NCI-H128 (cell line): ENCODE results near the gene ATXN1.

Experiments
- DNase-seq: peaks from one replicate; lab custom pipeline; 2025; ENCODE audit not compliant: unreplicated experiment; lab: John Stamatoyannopoulos, UW

ATXN1 gene

GRCh38 chr6:16747232-16748024, 13.8 kb downstream of the ATXN1 start:
- no peak for DNase-seq

- no peak for DNase-seq
Measured at GRCh38 chr6:16746812-16747211, 14.4 kb downstream of the ATXN1 start.

DNA sequence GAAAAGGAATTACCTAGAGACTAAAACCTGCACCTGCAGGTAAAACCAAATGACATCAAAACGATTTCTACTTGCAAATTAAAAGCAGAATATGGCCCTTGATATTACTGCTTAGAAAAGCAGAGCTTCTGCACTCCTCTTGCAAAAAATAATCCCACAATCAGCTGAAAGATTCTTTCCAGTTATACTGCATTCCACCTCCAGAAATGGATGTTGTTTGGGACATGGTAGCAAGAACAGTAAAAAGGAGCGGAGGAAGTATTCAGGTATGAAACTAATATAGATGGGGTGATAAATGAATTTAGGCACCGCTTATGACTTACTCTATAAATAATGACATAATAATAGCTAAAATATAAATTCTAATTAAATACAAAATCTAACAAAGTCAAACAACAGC, 14.9 kb downstream of the ATXN1 start:
- no peak for DNase-seq

DNA sequence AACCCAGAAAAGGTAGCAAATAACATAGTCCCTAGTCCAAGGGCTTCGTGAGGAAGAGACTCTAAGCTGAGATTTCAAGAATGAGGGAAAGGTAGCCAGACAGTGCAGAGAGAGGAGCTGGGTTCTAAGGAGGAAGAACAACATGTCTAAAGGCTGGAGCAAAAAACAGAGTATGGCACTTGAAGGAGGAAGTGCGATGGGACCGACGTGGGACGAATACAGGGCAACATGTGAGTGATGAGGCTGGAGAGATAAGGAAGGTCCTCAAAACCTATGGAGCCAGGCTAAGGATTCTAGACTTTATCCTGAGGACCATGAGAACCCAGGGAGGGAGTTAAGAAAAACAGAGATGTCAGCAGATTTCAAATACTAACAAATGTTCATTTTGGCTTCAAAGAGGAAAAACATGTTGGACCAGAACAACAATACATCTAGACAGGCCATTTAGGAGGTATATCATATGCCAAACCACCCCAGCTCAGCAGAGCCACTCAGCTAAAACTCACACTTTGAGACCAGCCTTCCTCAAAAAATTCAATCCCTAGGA, 17.5 kb downstream of the ATXN1 start:
- DNase-seq, result no peak

- no peak for DNase-seq
Measured at GRCh38 chr6:16742116-16742515, 19.1 kb downstream of the ATXN1 start.

GRCh38 chr6:16741112-16742016, 19.9 kb downstream of the ATXN1 start:
- DNase-seq, result no peak

DNA sequence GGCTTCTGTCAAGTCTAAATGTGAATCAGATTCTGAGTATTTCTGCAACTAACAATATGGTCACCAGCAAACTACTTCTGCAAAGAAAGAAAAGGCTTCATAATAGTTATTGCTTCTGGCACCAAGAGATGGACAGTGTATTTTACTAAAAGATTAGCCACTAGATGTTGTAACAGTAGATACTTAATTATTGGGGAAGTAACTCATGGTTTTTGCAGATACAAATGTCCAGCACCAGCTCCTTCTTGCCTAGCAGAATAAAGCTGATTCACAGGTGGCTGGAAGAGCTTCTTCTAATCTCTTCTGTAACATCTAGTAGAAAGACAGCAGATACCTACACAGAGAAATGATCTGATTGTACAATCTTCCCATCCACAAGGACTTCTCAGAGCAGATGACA, 21.2 kb downstream of the ATXN1 start:
- DNase-seq, result no peak

- DNase-seq, result no peak
Measured at GRCh38 chr6:16739329-16739801, 21.9 kb downstream of the ATXN1 start.

- DNase-seq, result no peak
Measured at GRCh38 chr6:16737925-16738324, 23.3 kb downstream of the ATXN1 start.

DNA sequence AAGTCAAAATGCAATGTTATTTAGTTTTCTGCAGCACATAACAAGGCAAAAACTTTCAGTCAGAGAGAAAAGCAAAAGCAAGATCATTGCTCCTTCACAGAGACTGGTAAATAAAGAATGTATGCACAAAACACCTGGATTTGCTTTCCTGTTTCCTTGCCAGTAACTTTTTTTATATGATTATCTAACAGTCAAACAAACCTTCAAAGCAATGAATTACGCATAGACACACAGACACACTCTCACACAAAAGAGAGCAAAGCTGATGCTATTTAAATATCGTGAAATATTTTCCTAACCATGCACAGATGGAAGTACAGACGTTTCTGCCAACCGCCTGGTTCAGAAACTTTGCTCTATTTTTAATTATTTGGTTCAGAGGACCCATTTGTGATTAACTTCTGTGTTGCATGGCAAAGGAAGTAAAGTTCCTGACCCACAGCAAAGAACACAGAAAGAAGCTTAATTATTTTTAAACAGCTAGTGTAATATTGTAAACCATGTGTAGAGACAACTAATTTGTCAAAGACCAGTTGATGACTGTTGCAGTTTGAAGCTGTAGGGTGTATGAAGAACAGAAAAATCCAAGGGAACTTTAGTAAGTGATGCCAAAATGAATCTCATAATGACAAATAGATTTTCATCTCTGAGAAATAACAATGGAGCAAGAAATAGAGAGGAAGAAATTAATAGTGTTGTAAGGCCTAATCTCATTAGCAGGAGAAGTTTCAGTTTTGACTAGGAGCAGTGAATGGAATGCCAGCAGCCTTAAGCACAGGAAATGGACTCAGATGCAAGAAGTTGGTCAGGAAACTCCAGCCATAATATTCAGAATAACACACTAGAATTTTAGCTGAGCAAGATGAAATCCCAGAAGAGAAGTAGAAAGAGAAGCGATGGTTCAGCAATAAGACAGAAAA, 24.1 kb downstream of the ATXN1 start:
- no peak for DNase-seq

- DNase-seq, result no peak
Measured at GRCh38 chr6:16735014-16735413, 26.2 kb downstream of the ATXN1 start.

GRCh38 chr6:16733085-16733484, 28.2 kb downstream of the ATXN1 start:
- DNase-seq, result no peak

- DNase-seq, result no peak
Measured at GRCh38 chr6:16731478-16732051, 29.7 kb downstream of the ATXN1 start.

DNA sequence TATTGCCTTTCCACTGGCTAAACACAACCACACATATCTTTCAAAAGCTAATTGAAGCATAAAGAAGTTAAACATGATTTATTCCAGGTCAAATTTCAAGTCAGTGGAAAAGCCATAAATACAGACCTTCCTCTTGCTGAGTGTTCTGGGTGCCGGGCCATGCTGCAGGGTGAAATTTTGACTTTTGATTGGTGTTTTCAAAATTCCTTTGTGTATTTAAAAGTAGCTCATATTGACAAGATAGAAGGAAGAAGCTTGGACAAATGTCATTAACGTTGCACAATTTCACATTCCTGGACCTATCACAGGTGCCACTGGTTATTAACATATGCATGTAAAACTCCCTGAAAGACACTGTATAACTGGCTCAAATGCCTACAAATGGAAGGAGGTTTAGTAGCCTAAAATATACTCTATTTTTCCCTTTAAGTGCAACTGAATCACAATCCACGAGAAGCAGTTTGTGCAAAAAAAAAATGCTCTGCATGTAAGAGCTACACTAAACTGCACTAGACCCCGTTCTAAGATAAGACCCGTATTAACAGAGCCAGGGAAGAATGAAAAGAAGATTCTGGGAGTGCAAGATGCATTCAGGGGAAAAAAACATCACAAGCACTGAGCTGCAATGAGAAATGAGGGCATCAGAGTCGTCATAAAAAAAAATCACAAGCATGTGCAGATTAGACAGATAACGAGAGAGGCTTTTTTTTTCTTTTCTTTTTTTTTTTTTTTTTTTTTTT, 30.4 kb downstream of the ATXN1 start:
- DNase-seq, result no peak

- no peak for DNase-seq
Measured at GRCh38 chr6:16729744-16730143, 31.5 kb downstream of the ATXN1 start.

DNA sequence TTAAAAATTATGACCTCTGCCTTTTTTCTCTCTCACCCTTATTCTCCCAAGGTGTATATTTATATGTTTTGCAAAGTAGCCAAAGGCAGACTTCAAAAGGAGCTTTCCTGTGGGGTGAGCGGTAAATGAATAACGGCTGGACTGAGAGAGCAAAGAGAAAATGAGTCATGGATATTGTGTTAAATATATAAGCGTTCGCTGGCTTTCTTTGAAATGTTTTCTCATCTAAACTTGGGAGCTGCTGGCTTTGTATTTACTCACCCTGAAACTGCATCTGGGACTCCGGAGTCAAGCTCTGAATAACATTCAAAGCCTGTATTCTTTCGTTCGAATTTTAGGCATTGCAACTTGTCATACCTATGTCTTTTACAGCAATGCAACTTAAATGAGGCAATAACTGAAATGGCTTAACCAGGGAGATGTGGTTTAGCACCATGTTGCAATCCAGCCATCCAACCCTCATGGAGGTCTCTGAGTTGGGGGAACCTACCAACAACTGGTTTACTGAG, 32.0 kb downstream of the ATXN1 start:
- DNase-seq, result no peak

- no peak for DNase-seq
Measured at GRCh38 chr6:16728513-16729182, 32.6 kb downstream of the ATXN1 start.

DNA sequence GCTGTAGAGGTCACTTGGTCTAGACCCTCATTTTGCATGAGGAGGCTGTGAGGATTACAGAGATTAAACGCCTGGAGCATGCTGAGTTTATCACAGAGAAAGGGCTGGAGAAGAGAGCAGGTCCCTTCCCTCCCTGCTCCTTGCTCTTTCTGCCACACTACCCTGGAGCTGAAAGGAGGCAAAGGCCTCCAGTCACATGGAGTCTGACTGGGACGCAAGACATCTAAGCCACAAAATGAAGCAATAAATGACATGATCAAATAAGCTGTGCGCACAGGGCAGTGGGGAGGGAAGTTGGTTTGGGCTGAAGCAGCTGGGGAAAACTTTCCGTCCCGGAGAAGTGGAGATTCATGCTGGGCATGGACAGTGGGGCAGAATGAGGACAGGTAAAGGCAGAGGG, 33.3 kb downstream of the ATXN1 start:
- DNase-seq, result no peak
